GM18526 (cell line): Measurements from ENCODE around the gene SEC14L2.

Source experiments
- POLR2A ChIP-seq: IDR thresholded peaks from 3 replicates; pipeline ENCODE4 v1.6.1; 2011; ENCODE audit not compliant: insufficient read length; ENCODE audit errors: extremely low read depth

SEC14L2 gene

GRCh38 chr22:30392661-30393321, 4.0 kb upstream of the SEC14L2 start:
- TF ChIP-seq POLR2A, result no peak

- TF ChIP-seq POLR2A, result no peak
These were observed 3.5 kb upstream of the SEC14L2 start for GRCh38 chr22:30393322-30393680.

GRCh38 chr22:30393885-30394284, 2.9 kb upstream of the SEC14L2 start:
- no peak for TF ChIP-seq POLR2A

- no peak for TF ChIP-seq POLR2A
These were observed 1.1 kb downstream of the SEC14L2 start for GRCh38 chr22:30397656-30398635.

GRCh38 chr22:30398685-30399680, 2.2 kb downstream of the SEC14L2 start:
- no peak for TF ChIP-seq POLR2A

- TF ChIP-seq POLR2A, result no peak
These were observed 2.9 kb downstream of the SEC14L2 start for GRCh38 chr22:30399718-30400117.

GRCh38 chr22:30400159-30400558, 3.3 kb downstream of the SEC14L2 start:
- TF ChIP-seq POLR2A, result no peak

GRCh38 chr22:30402028-30402765, 5.4 kb downstream of the SEC14L2 start:
- no peak for TF ChIP-seq POLR2A

GRCh38 chr22:30404307-30404706, 7.5 kb downstream of the SEC14L2 start:
- TF ChIP-seq POLR2A, result no peak

GRCh38 chr22:30405731-30406130, 8.9 kb downstream of the SEC14L2 start:
- no peak for TF ChIP-seq POLR2A

- TF ChIP-seq POLR2A, result no peak
These were observed 9.6 kb downstream of the SEC14L2 start for GRCh38 chr22:30406400-30406799.

GRCh38 chr22:30408388-30409102, 11.7 kb downstream of the SEC14L2 start:
- TF ChIP-seq POLR2A, result no peak

- TF ChIP-seq POLR2A, result no peak
These were observed 15.0 kb downstream of the SEC14L2 start for GRCh38 chr22:30411780-30412179.

- TF ChIP-seq POLR2A, result no peak
These were observed 16.2 kb downstream of the SEC14L2 start for GRCh38 chr22:30413001-30413400.
